GM18498 (cell line): ENCODE data around the gene CTDP1.
"Not testable (repeated sequence)": the region's sequence is repeated elsewhere in the genome, so short reads cannot be mapped to it uniquely, and the experiment has no call there.

ENCODE experiments used
- ATAC-seq: cut with Tn5 transposase; IDR thresholded peaks from one replicate; pipeline ENCODE4 v1.9.1; 2021; ENCODE audit warnings: mild to moderate bottlenecking, moderate library complexity; ENCODE audit not compliant: unreplicated experiment

CTDP1 gene

DNA sequence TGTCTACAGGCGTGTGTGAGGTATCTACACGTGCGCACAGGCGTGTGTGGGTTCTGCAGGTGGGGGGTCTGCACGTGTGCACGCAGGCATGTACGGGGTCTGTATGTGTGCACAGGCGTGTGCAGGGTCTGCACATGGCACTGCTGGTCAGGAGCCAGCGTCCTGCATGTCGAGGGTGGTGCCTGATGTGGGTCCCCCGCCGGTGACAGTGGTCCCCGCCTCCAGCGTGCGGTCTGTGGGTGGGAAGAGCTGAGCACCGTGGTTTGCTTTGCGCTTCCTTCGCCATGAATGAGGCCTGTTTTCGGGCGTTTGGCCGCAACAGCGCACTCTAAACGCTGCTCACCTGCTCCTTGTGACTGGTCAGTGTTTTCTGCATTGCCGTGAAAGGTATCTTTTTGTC is 57.2 kb downstream of the CTDP1 start:
- no peak for ATAC-seq

DNA sequence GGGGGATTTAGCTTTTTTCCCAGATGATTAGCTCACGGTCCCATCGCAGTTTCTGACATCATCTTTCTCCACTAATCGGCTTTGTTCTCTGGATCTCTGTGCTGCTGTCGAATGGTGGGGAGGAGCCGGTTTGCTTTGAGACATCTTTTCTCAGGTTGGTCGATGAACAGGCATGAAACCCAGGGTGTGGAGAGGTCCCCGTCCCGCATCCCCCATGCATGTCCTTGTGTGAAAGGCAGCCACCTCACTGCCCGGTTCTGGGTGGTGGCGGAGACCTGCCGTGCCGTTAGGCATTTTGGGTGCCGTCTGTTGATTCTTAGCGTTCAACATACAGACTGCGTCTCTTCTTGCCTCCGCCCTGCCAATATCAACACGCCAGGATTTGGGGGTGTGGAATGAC is 57.8 kb downstream of the CTDP1 start:
- ATAC-seq = no peak

DNA sequence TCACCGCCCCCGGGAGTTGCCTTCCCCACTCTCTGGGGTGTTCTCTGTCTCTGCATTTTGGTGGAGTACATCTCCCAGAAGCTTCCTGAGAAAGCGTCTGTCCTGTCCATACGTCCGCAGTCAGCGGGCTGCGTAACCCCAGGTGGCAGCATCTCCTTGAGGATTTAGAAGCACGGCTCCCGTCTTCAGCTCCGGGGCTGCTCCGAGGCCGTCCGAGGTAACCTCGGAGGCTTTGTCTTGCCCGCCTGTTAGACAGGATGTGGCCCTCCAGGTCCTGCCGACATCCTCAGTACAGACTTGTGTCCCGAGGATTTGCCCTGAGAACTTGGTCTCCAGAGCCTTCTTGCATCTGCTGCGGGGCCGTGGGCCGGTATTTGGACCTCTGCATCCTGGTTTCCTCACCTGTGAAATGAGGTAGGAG is 58.4 kb downstream of the CTDP1 start:
- no peak for ATAC-seq

DNA sequence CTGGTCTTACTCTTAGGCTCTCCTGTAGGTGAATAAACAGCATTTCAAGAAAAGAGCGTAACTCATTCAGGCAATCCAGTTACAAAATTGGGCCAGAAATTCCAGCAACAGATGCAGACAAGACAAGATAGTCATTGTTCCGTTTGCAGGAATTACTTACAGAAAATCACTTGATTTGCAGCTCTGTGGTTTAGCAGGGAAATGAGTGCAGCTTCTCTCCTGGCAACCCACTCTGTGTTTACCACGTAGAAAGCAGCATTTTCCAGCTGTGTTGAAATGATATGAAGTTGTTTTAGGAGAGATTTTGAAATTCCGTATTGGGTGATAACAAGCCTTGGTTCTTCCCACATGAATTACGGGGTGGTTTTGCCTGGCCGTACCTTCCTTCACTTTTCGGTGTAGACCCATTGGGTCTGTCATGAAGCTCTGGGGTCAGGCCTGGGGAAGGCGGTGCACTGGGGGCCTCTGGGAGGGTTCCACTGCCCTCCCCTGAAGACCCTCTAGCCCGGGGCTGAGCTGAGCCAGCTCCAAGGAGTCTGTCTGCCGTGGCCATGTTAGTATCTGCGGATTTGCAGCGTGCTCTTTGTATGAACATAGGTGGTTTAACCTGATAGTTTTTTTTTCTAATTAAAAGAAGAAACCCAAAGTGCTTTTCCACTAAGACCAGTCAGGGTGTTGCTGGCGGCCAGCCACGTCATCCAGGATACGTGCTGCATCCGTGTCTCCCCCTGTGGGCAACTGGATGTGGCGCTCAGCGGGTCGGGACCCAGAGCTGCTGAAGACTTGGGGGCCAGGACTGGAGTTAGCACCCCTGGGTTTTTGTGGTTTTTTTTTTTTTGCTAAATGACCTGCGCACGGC is 59.2 kb downstream of the CTDP1 start:
- no peak for ATAC-seq

DNA sequence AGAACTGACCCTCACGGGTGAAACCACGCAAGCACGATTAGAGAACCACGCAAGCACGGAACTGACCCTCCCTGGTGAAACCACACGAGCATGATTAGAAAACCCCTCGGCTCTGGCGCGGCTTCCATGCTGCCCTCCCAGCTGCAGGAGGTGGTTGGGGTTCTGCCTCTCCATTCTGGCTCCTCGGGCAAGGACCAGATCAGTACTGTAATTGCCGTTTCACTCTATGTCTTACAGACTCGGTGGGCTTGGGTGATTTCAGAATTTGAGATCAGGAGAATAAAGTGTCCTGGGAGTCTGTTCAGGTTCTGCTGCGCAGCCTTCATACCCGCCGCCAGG is 59.8 kb downstream of the CTDP1 start:
- no peak for ATAC-seq

DNA sequence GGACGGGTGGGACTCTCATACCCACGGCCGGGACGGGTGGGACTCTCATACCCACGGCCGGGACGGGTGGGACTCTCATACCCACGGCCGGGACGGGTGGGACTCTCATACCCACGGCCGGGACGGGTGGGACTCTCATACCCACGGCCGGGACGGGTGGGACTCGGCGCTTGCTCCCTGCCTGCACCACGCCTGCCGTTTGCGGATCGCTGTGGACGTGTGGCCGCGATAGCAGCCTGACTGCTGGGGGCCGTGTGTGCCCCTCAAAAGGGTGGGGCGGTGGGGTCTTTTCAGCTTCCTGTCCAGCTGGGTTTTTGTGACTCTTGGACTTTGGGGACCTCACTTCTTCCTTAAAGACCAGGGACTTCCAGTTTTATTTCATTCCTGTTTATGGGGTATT is 60.4 kb downstream of the CTDP1 start:
- ATAC-seq = not testable (repeated sequence)

DNA sequence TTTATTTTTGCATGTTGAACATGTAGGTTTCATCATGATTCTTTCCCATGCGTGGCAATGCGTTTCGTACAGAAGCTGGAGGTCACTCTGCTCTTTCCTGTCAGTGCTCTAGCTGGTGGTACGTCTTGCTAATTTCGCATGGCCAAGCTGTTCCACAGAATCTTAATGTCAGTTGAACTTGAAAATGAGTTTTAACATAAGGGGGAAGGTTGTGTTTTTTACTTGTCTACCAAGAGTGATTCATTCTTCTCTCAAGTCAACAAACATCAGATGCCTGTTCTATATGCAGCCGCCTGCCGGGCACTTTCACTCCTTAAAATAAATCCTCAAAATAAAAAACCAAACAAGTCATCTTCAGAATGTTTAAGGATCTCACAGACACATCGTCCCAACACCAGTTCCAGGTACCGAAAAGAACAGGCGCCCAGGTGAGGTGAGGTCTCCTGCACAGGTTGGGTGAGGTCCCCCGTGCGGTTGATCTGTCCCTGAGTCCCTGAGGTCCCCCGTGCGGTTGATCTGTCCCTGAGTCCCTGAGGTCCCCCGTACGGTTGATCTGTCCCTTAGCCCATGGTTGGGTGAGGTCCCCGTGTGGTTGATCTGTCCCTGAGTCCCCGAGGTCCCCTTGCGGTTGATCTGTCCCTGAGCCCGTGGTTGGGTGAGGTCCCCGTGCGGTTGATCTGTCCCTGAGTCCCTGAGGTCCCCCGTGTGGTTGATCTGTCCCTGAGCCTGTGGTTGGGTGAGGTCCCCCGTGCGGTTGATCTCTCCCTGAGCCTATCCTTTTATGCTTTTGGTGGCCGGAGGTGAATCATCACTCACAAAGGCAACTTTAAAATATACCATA is 61.1 kb downstream of the CTDP1 start:
- no peak for ATAC-seq

DNA sequence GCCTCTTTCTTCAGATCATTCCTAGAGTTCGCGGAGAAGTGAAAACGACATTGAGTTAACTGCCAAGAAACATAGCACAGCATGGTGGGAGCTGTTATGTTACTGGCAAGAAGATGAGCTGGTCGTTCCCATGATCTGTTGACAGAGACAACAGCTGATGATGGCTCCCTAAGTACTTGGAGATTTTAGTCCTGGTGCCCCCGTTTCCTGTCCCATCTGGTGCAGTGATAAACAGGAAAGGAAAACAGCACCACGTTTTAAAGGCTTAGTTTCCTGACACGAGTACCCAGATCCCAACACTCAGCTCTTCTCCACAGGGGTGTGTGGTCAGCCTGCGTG is 61.7 kb downstream of the CTDP1 start:
- no peak for ATAC-seq

DNA sequence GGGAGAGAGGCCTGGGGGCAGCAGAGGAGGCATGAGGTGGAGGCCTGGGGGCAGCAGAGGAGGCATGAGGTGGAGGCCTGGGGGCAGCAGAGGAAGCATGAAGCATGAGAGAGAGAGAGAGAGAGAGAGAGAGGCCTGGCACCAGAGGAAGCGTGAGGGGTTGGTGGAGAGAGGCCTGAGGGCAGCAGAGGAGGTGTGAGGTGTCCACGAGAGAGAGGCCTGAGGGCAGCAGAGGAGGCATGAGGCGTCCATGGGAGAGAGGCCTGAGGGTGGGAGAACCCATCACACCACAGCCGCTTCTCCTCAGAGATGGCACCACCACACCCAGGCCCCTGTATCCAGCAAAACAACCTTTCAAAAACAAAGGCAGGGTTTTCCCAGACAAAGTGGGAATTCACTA is 62.5 kb downstream of the CTDP1 start:
- no peak for ATAC-seq

DNA sequence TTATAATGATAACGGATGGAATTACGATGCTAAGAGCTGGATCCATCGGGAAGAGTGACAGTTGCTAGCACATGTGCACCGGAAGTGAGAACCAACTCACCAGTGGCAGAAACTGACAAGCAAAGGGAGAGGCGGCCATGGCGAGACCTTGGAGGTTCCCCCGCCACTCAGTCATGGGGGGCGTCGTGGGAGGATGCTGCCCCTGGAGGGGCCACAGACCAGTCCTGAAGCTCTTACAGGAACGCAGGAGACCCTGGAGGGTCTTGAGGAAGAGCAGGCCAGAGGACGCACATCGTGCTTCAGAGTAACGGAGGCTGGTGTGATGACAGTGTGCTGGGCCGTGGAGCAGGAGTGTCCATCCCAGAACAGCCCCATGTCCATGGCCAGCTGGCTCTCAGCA is 65.0 kb downstream of the CTDP1 start:
- ATAC-seq = no peak

DNA sequence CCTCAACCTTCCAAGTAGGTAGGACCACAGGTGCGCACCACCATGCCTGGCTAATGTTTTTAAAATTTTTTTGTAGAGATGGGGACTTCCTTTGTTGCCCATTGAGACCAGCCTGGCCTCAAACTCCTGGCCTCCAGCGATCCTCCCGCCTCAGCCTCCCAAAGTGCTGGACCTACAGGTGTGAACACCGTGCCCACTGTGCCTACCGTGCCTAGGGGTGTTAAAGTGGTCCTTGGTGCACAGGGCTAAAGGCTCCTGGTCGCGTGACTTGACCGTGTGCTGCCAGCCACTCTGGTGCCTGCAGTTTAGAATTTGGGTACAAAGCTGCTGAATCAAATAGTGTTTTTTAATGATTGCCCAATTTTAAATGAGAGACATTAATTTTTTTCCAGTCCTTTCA is 67.1 kb downstream of the CTDP1 start:
- no peak for ATAC-seq

DNA sequence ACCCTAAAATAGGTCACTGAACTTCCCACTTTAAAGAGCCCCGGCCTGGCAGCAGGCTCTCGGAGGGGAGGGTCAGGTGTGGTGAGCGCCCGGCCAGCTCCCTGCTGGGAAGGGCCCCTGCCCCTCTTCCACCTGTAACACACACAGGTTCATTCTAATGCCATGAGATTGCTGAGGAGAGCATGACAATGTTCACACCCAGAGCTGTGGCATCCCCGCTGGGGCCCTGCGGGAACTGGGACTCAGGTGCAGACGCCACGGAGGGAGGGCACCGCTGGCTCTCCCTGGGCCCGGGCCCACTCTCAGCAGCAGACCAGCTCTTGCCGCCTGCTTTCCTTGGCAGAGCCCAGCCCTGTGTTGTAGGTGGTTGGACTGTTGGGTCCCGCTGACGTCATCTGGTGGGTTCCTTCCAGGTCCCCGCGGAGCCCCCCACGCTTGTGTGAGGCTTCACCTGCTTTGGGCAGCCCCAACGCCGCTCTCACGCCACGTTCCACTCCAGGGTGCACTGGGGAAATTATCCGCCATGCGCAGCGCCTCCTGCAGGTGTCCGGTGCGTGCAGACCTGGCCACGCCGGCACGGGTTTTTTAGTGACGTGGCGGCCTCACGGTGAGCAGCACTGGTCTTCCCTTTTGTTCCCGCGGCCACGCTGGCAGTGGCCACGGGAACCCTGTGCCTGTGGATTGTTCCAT is 67.7 kb downstream of the CTDP1 start:
- ATAC-seq = no peak

DNA sequence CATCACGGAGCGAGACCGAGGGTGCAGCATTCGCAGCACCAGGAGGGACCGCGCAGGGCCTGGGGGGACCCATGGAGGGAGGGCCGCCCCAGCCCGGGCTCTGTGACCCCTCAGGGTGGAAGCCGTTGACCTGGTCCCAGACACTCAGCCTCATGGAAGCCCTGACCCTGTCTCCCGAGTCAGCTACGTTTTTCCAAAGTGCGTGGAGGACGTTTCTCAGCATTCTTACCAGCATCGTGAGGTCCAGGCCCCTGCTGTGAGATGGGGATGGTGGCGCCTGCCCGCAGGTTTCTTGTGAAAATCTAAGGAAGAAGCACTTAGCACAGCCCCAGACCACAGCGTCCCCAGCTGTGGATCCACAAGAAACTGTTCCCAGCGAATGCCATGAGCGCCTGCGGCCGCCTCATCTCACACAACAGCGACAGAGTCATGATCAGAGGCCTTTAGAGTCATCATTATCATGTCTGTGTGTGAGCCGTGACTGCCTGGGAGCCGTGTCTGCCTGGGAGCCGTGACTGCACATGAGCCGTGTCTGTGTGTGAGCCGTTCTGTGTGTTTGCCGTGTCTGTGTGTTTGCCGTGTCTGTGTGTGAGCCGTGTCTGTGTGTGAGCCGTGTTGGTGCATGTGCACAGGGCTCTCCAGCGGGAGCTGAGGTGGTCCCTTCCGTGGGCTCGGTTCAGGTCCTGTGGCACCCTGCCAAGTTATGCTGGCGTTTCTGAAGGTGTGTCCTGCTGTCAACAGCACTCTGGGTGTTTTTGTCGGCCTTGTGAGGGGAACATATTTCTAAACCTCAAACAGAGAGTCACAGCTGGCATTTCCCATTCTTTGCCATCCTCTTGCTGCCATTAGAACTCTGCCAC is 68.9 kb downstream of the CTDP1 start:
- ATAC-seq = no peak

DNA sequence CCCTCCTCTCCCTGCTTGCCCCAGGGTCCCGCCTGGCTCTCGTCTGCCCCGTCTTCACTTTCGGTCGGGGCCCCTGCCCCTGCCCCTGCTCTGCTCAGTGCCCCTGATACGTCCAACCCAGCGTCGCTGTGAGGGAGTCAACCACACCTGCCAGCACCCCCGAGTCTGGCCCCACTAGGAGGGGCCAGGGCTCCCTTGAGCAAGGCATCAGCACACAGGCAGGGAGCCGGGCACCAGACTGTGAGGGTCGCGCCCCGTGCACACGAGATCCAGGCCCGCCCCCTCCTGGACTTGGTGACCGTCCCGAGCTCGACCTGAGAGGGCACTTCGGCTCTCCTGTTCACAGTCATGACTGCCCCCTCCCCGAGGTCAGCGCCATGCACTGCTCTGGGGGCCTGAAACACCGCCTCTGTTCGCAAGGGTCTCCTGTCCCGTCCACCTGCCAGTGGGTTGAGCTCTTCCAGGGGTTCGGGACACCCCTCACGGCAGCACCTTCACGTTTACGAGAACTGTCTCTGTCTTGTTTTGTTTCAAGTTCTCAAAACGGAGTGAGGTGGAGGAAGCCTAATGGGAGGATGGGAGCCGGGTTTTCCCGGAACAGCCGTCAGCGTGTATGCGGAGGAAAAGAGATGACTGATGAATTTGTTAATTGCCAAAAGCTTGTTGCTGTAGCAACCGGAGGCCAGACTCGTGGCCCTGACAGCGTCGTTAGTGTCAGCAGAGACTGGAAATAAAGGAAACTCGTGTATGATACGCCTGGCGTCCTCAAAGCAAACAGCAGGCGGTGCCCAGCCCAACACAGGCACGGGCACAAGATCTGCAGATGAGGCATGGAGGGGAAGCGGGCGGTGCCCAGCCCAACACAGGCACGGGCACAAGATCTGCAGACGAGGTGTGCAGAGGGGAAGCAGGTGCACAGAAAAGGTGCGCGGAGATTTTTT is 69.9 kb downstream of the CTDP1 start:
- ATAC-seq = no peak

DNA sequence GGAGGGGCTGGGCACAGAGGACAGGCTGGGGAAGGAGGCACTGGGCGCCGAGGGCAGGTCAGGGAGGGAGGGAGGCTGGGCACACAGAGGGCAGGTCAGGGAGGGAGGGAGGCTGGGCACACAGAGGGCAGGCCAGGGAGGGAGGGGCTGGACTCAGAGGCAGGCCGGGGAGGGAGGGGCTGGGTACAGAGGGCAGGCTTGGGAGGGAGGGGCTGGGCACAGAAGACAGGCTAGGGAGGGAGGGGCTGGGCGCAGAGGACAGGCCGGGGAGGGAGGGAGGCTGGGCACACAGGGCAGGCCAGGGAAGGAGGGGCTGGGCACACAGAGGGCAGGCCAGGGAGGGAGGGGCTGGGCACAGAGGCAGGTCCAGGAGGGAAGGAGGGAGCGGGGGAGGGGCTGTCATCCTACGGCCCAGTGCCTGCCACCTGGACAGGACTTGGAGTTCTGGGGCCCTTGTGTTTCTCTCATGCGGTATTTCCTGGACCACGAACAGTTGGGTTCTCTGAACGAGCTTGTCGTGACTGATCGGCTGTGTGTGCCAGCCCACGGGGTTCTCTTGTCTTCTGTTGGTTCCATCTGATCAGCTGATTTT is 71.5 kb downstream of the CTDP1 start:
- ATAC-seq = no peak

DNA sequence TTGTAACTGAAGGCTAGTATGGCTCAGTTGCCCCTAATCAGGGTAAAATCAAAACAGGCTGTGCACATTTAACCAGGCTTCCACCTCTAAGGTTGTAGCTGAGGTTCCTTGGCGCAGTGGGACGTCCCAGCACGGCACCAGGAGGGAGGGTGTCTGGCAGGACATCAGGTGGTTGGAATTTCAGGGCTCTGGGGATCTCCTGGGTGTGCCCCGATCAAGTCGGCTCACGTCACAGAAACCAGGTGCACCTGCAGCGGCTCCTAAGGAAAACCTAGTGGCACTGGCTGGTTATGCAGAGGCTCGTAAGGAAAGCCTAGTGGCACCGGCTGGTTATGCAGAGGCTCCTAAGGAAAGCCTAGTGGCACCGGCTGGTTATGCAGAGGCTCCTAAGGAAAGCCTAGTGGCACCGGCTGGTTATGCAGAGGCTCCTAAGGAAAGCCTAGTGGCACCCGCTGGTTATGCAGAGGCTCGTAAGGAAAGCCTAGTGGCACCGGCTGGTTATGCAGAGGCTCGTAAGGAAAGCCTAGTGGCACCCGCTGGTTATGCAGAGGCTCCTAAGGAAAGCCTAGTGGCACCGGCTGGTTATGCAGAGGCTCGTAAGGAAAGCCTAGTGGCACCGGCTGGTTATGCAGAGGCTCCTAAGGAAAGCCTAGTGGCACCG is 72.4 kb downstream of the CTDP1 start:
- ATAC-seq = not testable (repeated sequence)

DNA sequence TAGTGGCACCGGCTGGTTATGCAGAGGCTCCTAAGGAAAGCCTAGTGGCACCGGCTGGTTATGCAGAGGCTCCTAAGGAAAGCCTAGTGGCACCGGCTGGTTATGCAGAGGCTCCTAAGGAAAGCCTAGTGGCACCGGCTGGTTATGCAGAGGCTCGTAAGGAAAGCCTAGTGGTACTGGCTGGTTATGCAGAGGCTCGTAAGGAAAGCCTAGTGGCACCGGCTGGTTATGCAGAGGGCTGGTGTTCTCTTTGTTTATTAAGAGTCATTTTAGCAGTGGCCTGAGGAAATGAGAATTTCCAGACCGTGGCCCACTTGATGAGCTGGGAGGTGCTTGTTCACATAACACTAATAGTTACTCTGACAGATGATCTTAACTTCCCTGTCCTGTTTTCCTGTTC is 73.3 kb downstream of the CTDP1 start:
- not testable (repeated sequence) for ATAC-seq

DNA sequence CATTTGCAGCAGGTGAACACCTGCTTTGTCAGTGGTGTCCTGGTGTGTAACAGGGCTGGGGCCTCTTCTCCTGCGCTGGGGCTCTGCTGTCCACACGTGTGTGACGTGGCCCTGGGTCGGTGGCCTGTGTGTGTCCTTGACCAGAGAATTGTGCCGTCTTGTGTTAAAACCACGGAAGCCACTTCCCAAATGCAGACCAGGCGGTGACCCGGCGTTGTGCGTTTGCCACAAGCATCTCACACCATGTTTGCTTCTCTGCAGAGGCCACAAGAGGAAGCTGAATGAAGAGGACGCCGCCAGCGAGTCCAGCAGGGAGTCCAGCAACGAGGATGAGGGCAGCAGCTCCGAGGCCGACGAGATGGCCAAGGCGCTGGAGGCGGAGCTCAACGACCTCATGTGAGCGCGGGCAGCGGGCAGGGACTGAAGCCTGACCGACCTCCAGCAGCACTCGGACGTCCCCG is 73.8 kb downstream of the CTDP1 start:
- ATAC-seq = no peak
